ENCODE data around the gene KLHL40.
A peak's percentile ranks its signal among the peaks of the same experiment; 100 is the strongest.

KLHL40 gene

GRCh38 chr3:42685363-42685881 lies at the start of gene KLHL40:
KLHL40 (plus strand) TSS chr3:42685537; CDS start chr3:42685619, 82 bp downstream.
- no peak for DNase-seq
- in situ Hi-C loops (cut with MboI; ENCODE audit: low pct_unique_long_range_greater_than_20kb, low sequenced_read_pairs): no loop called here

- no peak for DNase-seq
- in situ Hi-C loops (cut with MboI; ENCODE audit: low pct_unique_long_range_greater_than_20kb, low sequenced_read_pairs): no loop called here
Measured at GRCh38 chr3:42637001-42637400, 48.3 kb upstream of the KLHL40 start.

- DNase-seq: no peak
- in situ Hi-C loops (cut with MboI; ENCODE audit: low pct_unique_long_range_greater_than_20kb, low sequenced_read_pairs): no loop called here
Measured at GRCh38 chr3:42638339-42638842, 46.9 kb upstream of the KLHL40 start.

GRCh38 chr3:42639192-42639591 lies 46.1 kb upstream of the KLHL40 start:
- no peak for DNase-seq
- in situ Hi-C loops (cut with MboI; ENCODE audit: low pct_unique_long_range_greater_than_20kb, low sequenced_read_pairs): no loop called here

GRCh38 chr3:42640129-42640528 lies 45.2 kb upstream of the KLHL40 start:
- in situ Hi-C loops (cut with MboI; ENCODE audit: low pct_unique_long_range_greater_than_20kb, low sequenced_read_pairs): no loop called here
- DNase-seq: no peak

- no peak for DNase-seq
- in situ Hi-C loops (cut with MboI; ENCODE audit: low pct_unique_long_range_greater_than_20kb, low sequenced_read_pairs): no loop called here
Measured at GRCh38 chr3:42640771-42641370, 44.5 kb upstream of the KLHL40 start.

- no peak for DNase-seq
- in situ Hi-C loops (cut with MboI; ENCODE audit: low pct_unique_long_range_greater_than_20kb, low sequenced_read_pairs): no loop called here
Measured at GRCh38 chr3:42647821-42648459, 37.4 kb upstream of the KLHL40 start.

GRCh38 chr3:42649006-42649405 lies 36.3 kb upstream of the KLHL40 start:
- in situ Hi-C loops (cut with MboI; ENCODE audit: low pct_unique_long_range_greater_than_20kb, low sequenced_read_pairs): no loop called here
- no peak for DNase-seq

- in situ Hi-C loops (cut with MboI; ENCODE audit: low pct_unique_long_range_greater_than_20kb, low sequenced_read_pairs): no loop called here
- DNase-seq: no peak
Measured at GRCh38 chr3:42649783-42650182, 35.6 kb upstream of the KLHL40 start.

- DNase-seq: no peak
- in situ Hi-C loops (cut with MboI; ENCODE audit: low pct_unique_long_range_greater_than_20kb, low sequenced_read_pairs): no loop called here
Measured at GRCh38 chr3:42651248-42652091, 33.9 kb upstream of the KLHL40 start.

- no peak for DNase-seq
Measured at GRCh38 chr3:42652251-42652610, 33.1 kb upstream of the KLHL40 start.

GRCh38 chr3:42652611-42653302 lies 32.6 kb upstream of the KLHL40 start:
- peak; percentile 83 for DNase-seq
- in situ Hi-C loops (cut with MboI; ENCODE audit: low pct_unique_long_range_greater_than_20kb, low sequenced_read_pairs): no loop called here

More at GRCh38 chr3:42652251-42652610, 33.1 kb upstream of the KLHL40 start:
- in situ Hi-C loops (cut with MboI; ENCODE audit: low pct_unique_long_range_greater_than_20kb, low sequenced_read_pairs): no loop called here

- DNase-seq: no peak
- in situ Hi-C loops (cut with MboI; ENCODE audit: low pct_unique_long_range_greater_than_20kb, low sequenced_read_pairs): no loop called here
Measured at GRCh38 chr3:42653303-42653559, 32.1 kb upstream of the KLHL40 start.

- DNase-seq: peak; percentile 38
- in situ Hi-C loops (cut with MboI; ENCODE audit: low pct_unique_long_range_greater_than_20kb, low sequenced_read_pairs): no loop called here
Measured at GRCh38 chr3:42653560-42654330, 31.6 kb upstream of the KLHL40 start, which contains the start of gene ZBTB47. ZBTB47 (plus strand) TSS chr3:42653697; CDS start chr3:42658356, 4,659 bp downstream.

- in situ Hi-C loops (cut with MboI; ENCODE audit: low pct_unique_long_range_greater_than_20kb, low sequenced_read_pairs): no loop called here
- peak; percentile 26 for DNase-seq
Measured at GRCh38 chr3:42654331-42655201, 30.8 kb upstream of the KLHL40 start.

- in situ Hi-C loops (cut with MboI; ENCODE audit: low pct_unique_long_range_greater_than_20kb, low sequenced_read_pairs): no loop called here
- DNase-seq: no peak
Measured at GRCh38 chr3:42655331-42655888, 29.9 kb upstream of the KLHL40 start.

- no peak for DNase-seq
- in situ Hi-C loops (cut with MboI; ENCODE audit: low pct_unique_long_range_greater_than_20kb, low sequenced_read_pairs): no loop called here
Measured at GRCh38 chr3:42655980-42656679, 29.2 kb upstream of the KLHL40 start.
